Measurements from ENCODE around the gene DNAH9.
"Not testable (repeated sequence)": the region's sequence is repeated elsewhere in the genome, so short reads cannot be mapped to it uniquely, and the experiment has no call there.

DNAH9 gene

GRCh38 chr17:11901931-11902330 is 303.7 kb downstream of the DNAH9 start:
- DNase-seq (ENCODE audit: low read depth in 2 of 2), result no peak

DNA sequence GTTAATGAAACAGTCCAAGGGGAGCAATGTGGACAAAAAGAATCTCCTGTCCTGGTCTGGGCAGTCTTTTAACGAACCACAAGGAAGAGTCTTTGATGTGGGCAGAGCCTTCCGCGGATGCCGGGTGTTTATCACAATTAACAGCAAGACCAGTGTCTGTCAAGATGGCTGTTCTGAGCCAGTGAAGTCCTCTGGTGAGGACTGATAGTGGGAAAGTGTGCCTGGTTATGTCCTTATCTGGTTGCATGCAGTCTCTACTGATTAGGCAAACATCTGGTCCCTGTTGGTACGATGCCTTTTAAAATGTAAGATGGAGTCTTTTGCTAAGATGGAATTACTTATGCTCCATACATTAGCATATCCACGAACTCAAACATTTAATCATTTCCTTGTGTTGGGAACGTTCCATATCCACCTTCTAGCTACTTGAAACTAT is 310.5 kb downstream of the DNAH9 start:
- no peak for DNase-seq (ENCODE audit: low read depth in 2 of 2)

DNA sequence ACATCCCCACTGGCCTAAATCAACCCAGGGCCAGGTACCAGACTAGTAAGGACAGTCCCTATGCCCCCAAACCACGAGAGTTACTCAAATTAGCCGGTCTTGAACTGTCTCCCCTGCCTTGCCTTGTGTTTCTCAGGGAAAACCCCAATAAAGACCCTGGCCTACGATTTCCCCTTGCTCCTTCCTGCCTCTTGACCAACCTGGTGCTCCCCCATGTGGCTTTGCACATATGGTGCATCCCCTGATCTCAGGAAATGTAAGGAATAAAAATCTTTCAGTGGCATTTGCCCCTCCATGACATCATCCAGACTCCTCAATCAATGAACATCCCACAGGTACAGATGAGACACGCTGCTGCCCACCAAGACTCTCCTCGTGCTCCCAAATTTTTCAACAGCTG is 311.1 kb downstream of the DNAH9 start:
- no peak for DNase-seq (ENCODE audit: low read depth in 2 of 2)

- DNase-seq (ENCODE audit: low read depth in 2 of 2), result no peak
These were observed 317.8 kb downstream of the DNAH9 start for GRCh38 chr17:11916091-11916490.

- DNase-seq (ENCODE audit: low read depth in 2 of 2), result no peak
These were observed 319.1 kb downstream of the DNAH9 start for GRCh38 chr17:11917415-11917814.

- no peak for DNase-seq (ENCODE audit: low read depth in 2 of 2)
These were observed 323.0 kb downstream of the DNAH9 start for GRCh38 chr17:11921296-11921695.

DNA sequence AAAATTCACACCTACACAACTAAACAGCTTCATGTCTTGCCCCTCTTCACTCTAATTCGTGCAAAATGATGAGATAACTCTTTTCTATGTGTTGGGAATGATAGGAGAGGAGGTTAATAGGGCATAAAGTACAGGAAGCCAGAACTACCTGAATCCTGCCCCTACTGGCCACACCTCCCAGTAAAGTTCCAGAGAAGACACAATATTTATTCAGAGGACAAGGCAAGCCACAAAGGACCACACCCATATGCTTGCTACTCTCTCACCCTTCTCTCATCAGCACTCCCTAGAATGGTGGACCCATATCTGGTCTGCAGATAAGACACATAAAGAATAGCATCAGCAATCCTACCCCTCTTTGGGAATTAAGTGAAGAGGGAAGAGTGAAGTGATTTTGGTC is 324.4 kb downstream of the DNAH9 start:
- no peak for DNase-seq (ENCODE audit: low read depth in 2 of 2)

DNA sequence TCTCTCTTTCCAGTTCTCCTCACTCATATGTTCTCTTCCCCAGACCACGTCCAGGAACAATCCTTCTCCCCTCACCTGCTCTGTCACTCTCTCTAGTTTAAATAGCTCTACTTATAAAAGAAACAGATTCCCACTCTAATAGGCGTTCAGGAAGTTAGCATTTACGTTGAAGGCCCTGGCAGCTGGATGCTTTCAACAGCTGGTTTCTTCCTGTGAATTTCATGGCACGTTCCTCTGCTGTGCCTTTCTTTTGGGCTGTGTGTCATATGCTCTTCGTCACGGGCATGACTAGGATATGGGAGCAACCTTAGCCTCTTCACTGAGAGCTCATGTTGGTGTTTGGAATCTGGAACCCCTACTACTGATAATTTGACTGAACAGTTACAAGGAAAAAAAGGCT is 325.8 kb downstream of the DNAH9 start:
- no peak for DNase-seq (ENCODE audit: low read depth in 2 of 2)

DNA sequence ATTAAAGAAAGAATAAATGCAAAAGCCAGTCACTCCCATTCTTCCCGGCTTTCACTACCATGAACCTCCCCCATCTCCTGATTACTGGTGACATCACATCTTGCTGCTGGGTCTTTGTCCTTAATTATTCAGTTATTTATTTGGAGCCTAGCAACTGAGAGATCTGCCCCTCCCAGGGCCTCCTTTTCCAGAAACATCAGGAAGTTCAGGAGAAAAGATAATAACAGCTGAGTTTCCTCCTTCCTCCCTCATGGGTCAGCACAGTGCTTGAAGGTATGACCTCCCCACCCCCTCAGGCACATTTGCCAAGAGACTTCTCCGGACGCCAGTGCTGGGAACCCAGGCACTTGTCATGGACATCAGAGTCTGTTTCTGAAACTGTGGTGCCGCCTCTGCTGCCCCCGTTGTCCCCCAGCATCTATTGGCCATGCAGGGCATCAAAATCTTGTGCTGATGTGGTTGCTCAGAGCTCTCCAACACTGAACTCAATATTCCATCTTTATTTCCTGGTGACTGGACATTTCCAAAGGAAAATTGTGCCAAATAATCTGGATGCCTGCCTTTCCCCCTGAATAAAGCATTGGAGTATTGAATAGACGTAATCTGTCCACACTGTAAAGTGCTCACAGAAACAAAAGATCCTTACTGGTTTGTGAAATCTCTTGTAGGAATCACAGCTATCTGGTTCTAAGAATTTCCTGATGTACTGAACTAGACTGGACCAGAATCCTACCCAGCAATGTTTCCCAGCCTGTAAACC is 327.2 kb downstream of the DNAH9 start:
- no peak for DNase-seq (ENCODE audit: low read depth in 2 of 2)

DNA sequence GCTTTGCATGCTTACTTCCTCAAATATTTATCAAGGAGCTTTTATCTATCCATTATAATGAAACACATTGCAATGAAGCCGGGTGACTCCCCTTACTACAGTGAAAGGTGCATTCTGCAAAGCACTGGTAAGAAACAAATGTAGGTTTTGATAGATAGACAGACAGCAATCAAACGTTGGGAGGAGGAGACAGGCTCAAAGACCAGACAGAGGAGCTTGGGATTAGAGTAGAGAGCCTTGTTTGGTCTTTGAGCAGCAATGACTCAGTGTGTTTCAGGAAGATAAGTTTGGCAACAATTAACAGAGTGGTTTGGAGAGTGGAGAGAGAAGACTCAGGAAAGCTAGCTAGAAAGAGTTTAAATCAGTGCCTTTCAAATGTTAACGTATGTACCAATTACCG is 330.2 kb downstream of the DNAH9 start:
- no peak for DNase-seq (ENCODE audit: low read depth in 2 of 2)

DNA sequence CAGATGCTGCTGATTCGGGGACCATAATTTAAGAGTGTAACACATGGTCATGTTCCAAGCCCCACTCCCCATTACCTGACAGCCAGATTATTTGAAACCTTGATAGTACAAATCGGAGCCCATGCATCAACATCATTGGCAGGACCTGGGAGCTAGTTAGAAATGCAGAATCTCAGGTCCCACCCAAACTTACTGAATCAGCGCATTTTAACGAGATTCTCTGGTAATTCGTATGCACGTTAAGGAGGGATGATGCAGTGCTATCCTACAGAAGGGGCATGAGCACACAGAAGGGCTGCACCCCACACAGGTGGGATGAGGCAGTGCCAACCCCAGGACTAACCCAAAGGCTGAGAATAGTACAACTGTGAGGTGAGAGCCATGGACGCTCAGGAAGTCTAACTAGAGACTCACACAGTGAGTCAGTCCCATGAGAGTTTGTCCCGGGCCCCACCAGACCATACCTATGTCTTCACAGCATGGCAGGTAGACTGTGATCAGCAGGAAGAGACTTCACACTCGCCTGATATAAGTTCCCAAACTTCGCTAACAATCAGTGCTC is 334.1 kb downstream of the DNAH9 start:
- DNase-seq (ENCODE audit: low read depth in 2 of 2), result no peak

- DNase-seq (ENCODE audit: low read depth in 2 of 2), result peak in 1 of 2 donors; percentile 15
These were observed 337.6 kb downstream of the DNAH9 start for GRCh38 chr17:11935734-11936406.

GRCh38 chr17:11940904-11941303 is 342.6 kb downstream of the DNAH9 start:
- DNase-seq (ENCODE audit: low read depth in 2 of 2), result no peak

DNA sequence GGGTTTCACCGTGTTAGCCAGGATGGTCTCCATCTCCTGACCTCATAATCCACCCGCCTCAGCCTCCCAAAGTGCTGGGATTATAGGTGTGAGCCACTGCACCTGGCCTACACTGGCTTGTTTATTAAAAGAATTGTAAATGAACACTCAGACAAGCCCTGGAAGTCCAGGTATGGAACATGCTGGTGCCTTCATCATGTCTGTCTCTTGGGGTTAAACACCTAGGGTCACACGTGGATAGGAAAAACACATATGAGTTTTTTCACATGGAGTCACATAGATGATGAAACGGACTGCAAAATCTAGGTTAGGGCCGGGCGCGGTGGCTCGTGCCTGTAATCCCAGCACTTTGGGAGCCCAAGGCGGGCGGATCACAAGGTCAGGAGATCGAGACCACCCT is 344.8 kb downstream of the DNAH9 start:
- not testable (repeated sequence) for DNase-seq (ENCODE audit: low read depth in 2 of 2)

DNA sequence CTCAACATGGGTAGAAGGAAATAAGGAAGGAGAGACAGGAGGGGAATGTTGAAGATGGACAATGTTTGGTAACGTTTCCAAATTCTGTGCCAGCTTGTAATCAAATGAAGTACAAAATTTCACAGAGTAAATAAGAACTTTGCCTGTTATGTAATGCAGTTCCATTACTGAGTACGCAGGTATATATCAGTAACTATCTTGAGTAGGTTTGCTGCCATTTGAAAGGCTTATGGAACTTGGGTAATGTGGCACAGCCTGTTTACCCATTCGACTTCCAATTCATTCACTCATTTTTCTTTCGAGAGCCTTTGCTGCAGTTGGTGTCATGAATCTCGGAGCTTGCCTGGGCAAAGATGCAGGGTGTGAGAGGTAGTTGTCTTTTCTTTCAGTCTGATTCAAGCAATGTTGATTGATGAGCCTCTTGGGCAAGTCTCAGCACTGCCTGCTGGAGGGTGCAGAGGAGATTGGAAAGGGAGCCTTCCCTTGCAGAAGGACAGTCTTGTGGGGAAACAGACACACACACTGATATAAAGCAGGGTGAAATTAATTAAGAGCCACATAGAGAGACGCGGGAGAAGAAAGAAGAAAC is 345.6 kb downstream of the DNAH9 start:
- DNase-seq (ENCODE audit: low read depth in 2 of 2), result no peak

GRCh38 chr17:11944587-11944986 is 346.3 kb downstream of the DNAH9 start:
- no peak for DNase-seq (ENCODE audit: low read depth in 2 of 2)

- DNase-seq (ENCODE audit: low read depth in 2 of 2), result no peak
These were observed 350.5 kb downstream of the DNAH9 start for GRCh38 chr17:11948789-11949188.

DNA sequence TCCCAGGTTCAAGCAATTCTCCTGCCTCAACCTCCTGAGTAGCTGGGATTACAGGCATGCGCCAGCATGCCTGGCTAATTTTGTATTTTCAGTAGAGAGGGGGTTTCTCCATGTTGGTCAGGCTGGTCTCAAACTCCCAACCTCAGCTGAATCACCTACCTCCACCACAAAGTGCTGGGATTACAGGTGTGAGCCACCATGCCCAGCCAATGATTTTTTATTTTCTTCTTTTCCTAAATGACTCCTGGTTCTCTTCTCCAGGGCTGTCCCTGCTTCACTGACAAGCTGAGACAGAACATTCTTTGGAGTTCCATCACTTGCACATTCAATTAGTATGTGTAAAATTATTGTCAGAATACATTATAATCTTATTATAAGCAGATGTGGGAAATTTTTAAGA is 351.3 kb downstream of the DNAH9 start:
- DNase-seq (ENCODE audit: low read depth in 2 of 2), result not testable (repeated sequence)

GRCh38 chr17:11950771-11951519 is 352.7 kb downstream of the DNAH9 start:
- DNase-seq (ENCODE audit: low read depth in 2 of 2), result no peak

DNA sequence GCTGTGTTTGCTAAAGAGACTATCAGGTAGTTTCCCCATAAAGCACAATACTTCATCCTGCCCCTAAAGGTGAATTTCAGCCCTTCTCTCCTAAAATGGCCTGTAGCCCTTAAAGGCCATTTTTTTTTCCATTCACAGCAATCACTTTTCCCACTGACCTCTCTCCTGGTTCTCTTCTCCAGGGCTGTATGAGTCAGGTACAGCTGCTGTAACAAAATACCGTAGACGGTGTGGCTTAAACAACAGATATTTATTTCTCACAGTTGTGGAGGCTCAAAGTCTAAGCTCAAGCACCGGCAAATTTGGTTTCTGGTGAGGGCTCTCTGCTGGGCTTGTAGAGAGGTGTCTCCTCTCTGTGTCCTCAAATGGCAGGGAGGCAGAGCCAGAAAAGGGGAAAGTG is 354.3 kb downstream of the DNAH9 start:
- DNase-seq (ENCODE audit: low read depth in 2 of 2), result no peak

GRCh38 chr17:11953924-11954323 is 355.7 kb downstream of the DNAH9 start:
- DNase-seq (ENCODE audit: low read depth in 2 of 2), result no peak

GRCh38 chr17:11954936-11955335 is 356.7 kb downstream of the DNAH9 start:
- DNase-seq (ENCODE audit: low read depth in 2 of 2), result no peak
